SK-N-SH treated with all-trans-retinoic acid at 6 μM for 48 hours (cell line): ENCODE data around the gene SYTL3.

Experiments
- ATAC-seq: fragments of 200-7000 bp; cut with Tn5 transposase; 3 replicates; pipeline ENCODE4 v1.9.1; 2020; ENCODE audit warnings: mild to moderate bottlenecking, moderate library complexity
- ARNTL ChIP-seq: fragments of 450-650 bp; formaldehyde crosslinking; IDR thresholded peaks from 2 replicates; pipeline ENCODE4 v1.5.0; 2020; ENCODE audit warnings: low read depth, mild to moderate bottlenecking, moderate library complexity, borderline replicate concordance
- BACH2 ChIP-seq: fragments of 250-450 bp; sonication (Bioruptor Pico); IDR thresholded peaks from 2 replicates; pipeline ENCODE4 v1.9.0; 2021; ENCODE audit warnings: mild to moderate bottlenecking, borderline replicate concordance
- CREB5 ChIP-seq: fragments of 250-450 bp; sonication (Bioruptor Pico); IDR thresholded peaks from 2 replicates; pipeline ENCODE4 v1.5.1; 2020; ENCODE audit warnings: low read depth, mild to moderate bottlenecking, moderate library complexity
- CSDC2 ChIP-seq: fragments of 250-450 bp; sonication (Bioruptor Pico); IDR thresholded peaks from 2 replicates; pipeline ENCODE4 v1.5.0; 2020; ENCODE audit warnings: mild to moderate bottlenecking, moderate library complexity
- CSRNP3 ChIP-seq: fragments of 250-450 bp; sonication (Bioruptor Pico); IDR thresholded peaks from 2 replicates; pipeline ENCODE4 v1.5.1; 2021; ENCODE audit warnings: mild to moderate bottlenecking, moderate library complexity
- ESRRG ChIP-seq: fragments of 250-450 bp; sonication (Bioruptor Pico); IDR thresholded peaks from 2 replicates; pipeline ENCODE4 v1.6.1; 2021; ENCODE audit warnings: mild to moderate bottlenecking
- GLIS3 ChIP-seq: fragments of 250-450 bp; sonication (Bioruptor Pico); IDR thresholded peaks from 2 replicates; pipeline ENCODE4 v1.5.0; 2020; ENCODE audit warnings: mild to moderate bottlenecking, moderate library complexity
- PATZ1 ChIP-seq: fragments of 250-450 bp; sonication (Bioruptor Pico); IDR thresholded peaks from 2 replicates; pipeline ENCODE4 v1.8.0; 2020; ENCODE audit warnings: mild to moderate bottlenecking, moderate library complexity, borderline replicate concordance
- POU6F1 ChIP-seq: fragments of 250-450 bp; sonication (Bioruptor Pico); IDR thresholded peaks from 2 replicates; pipeline ENCODE4 v1.8.0; 2021; ENCODE audit warnings: low read depth, mild to moderate bottlenecking, moderate library complexity, borderline replicate concordance
- PPARA ChIP-seq: fragments of 250-450 bp; sonication (Bioruptor Pico); IDR thresholded peaks from 2 replicates; pipeline ENCODE4 v1.5.0; 2020; ENCODE audit warnings: mild to moderate bottlenecking, borderline replicate concordance
- RARB ChIP-seq: fragments of 250-450 bp; sonication (Bioruptor Pico); IDR thresholded peaks from 2 replicates; pipeline ENCODE4 v1.8.0; 2021; ENCODE audit warnings: mild to moderate bottlenecking, moderate library complexity
- SNAI2 ChIP-seq: fragments of 250-450 bp; sonication (Bioruptor Pico); IDR thresholded peaks from 2 replicates; pipeline ENCODE4 v1.5.0; 2020; ENCODE audit warnings: mild to moderate bottlenecking, moderate library complexity
- TCF4 ChIP-seq: fragments of 250-450 bp; sonication (Bioruptor Pico); IDR thresholded peaks from 2 replicates; pipeline ENCODE4 v1.8.0; 2021; ENCODE audit warnings: mild to moderate bottlenecking, moderate library complexity, borderline replicate concordance
- TOX ChIP-seq: fragments of 250-450 bp; sonication (Bioruptor Pico); IDR thresholded peaks from 2 replicates; pipeline ENCODE4 v1.8.0; 2021; ENCODE audit warnings: mild to moderate bottlenecking, moderate library complexity, borderline replicate concordance
- TSHZ2 ChIP-seq: fragments of 250-450 bp; sonication (Bioruptor Pico); IDR thresholded peaks from 2 replicates; pipeline ENCODE4 v1.5.0; 2020; ENCODE audit warnings: mild to moderate bottlenecking, moderate library complexity
- ZC3H10 ChIP-seq: fragments of 250-450 bp; sonication (Bioruptor Pico); IDR thresholded peaks from 2 replicates; pipeline ENCODE4 v1.5.1; 2021; ENCODE audit warnings: mild to moderate bottlenecking, moderate library complexity
- ZFP3 ChIP-seq: fragments of 250-450 bp; sonication (Bioruptor Pico); IDR thresholded peaks from 2 replicates; pipeline ENCODE4 v1.5.0; 2020; ENCODE audit warnings: mild to moderate bottlenecking, moderate library complexity
- ZFP30 ChIP-seq: fragments of 450-650 bp; formaldehyde crosslinking; IDR thresholded peaks from 2 replicates; pipeline ENCODE4 v1.5.0; 2022; ENCODE audit warnings: mild to moderate bottlenecking, moderate library complexity
- ZNF565 ChIP-seq: fragments of 450-650 bp; formaldehyde crosslinking; conservative IDR thresholded peaks from 2 replicates; pipeline ENCODE4 v1.5.0; 2020; ENCODE audit warnings: low read depth, mild to moderate bottlenecking, moderate library complexity
- ZNF70 ChIP-seq: fragments of 450-650 bp; formaldehyde crosslinking; IDR thresholded peaks from 2 replicates; pipeline ENCODE4 v1.5.0; 2020; ENCODE audit warnings: mild to moderate bottlenecking, moderate library complexity
- ZNF8 ChIP-seq: fragments of 450-650 bp; formaldehyde crosslinking; IDR thresholded peaks from 2 replicates; pipeline ENCODE4 v1.5.0; 2020; ENCODE audit warnings: mild to moderate bottlenecking, moderate library complexity

Gene SYTL3

GRCh38 chr6:158763434-158764182 lies 113.8 kb downstream of the SYTL3 start:
- TF ChIP-seq SNAI2 (no peak), TCF4 (CRISPR knock-in tag) (no peak), CSDC2 (no peak), GLIS3 (CRISPR knock-in tag) (no peak), PPARA (CRISPR knock-in tag) (no peak), PATZ1 (CRISPR knock-in tag) (no peak), TOX (CRISPR knock-in tag) (no peak), BACH2 (CRISPR knock-in tag) (no peak), ZNF70 (CRISPR knock-in tag) (no peak), ARNTL (CRISPR knock-in tag) (no peak), ESRRG (no peak)
- no peak for ATAC-seq

- TF ChIP-seq ZNF70 (CRISPR knock-in tag): no peak
- TF ChIP-seq, all 23 proteins: peak for 0
These were observed 114.5 kb downstream of the SYTL3 start for GRCh38 chr6:158764183-158764849.

GRCh38 chr6:158764926-158765325 lies 115.1 kb downstream of the SYTL3 start:
- no peak for ATAC-seq
- TF ChIP-seq ZNF8 (CRISPR knock-in tag) (no peak), ZFP3 (CRISPR knock-in tag) (no peak), ZNF70 (CRISPR knock-in tag) (no peak), POU6F1 (CRISPR knock-in tag) (no peak), ZFP30 (CRISPR knock-in tag) (no peak), CREB5 (CRISPR knock-in tag) (no peak), PATZ1 (CRISPR knock-in tag) (no peak), GLIS3 (CRISPR knock-in tag) (no peak), TCF4 (CRISPR knock-in tag) (no peak), ESRRG (no peak), RARB (CRISPR knock-in tag) (no peak), CSRNP3 (CRISPR knock-in tag) (no peak), ZC3H10 (no peak), ARNTL (CRISPR knock-in tag) (no peak), BACH2 (CRISPR knock-in tag) (no peak), TSHZ2 (CRISPR knock-in tag) (no peak), PPARA (CRISPR knock-in tag) (no peak), ZNF565 (CRISPR knock-in tag) (no peak)

More at GRCh38 chr6:158764183-158764849, 114.5 kb downstream of the SYTL3 start:
- ATAC-seq: no peak
